Measurements from ENCODE around the gene HNF4A. TPM values are rescaled to one million over a fixed set of nuclear protein-coding genes. Genes with fewer than 3 reads are reported as not detected.

Gene HNF4A
- polyA plus RNA-seq, 1 of the 3 experiments (the other 2 are of a cell fraction) = not detected

DNA sequence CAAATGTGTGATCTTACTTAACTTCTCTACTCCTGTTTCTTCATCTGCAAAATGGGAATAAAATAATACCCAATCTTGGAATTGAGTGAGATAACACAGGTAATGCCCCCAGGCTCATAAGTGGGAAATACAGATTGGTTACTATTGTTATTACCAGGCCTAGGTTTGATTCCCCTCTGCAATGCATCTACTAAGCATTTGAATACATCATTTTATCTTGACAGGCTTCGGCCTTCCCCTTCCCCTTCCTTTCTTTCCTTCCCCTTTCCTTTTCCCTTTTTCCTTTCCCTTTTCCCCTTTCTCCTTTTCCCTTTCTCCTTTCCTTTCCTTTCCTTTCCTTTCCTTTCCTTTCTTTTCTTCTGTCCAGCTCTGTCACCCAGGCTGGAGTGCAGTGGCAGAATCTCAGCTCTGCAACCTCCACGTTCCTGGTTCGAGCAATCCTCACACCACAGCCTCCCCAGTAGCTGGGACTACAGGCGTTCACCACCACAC lies 7.3 kb upstream of the HNF4A start:
- ChIA-PET POLR2A (no interaction called here), CTCF (interaction anchor here (1.1 kb wide), 1 partner anchor 36 kb away, joined by 3 read pairs; no protein-coding TSS in a partner anchor)
- Histone ChIP-seq H3K27me3 (ENCODE audit: insufficient read depth) (no peaks in the 10 kb centered on the region; the same call in 1 of the 2 replicates), H3K36me3 (replicated peaks in 1 of 2; ENCODE audit: control insufficient read depth in 1 of 2, insufficient read depth in 2 of 2, low read length in 1 of 2) (no peaks in the 10 kb centered on the region), H3K27ac (ENCODE audit: low read depth in 2 of 2, low read length in 1 of 2) (no peak overlapping the region), H3F3A (replicated peaks; ENCODE audit: insufficient read depth) (no peaks in the 10 kb centered on the region), H3K9me3 (no peaks in the 10 kb centered on the region), H4K20me1 (ENCODE audit: insufficient read depth) (no peaks in the 10 kb centered on the region), H3K4me1 (ENCODE audit: control insufficient read depth in 1 of 2, insufficient read depth in 2 of 2, low read depth in 1 of 2, low read length in 1 of 2) (no peaks in the 10 kb centered on the region), H3K4me3 (ENCODE audit: low read depth in 2 of 2, low read length in 1 of 2) (no peak overlapping the region), H3K79me2 (ENCODE audit: insufficient read depth) (no peaks in the 10 kb centered on the region), H3K9ac (no peak overlapping the region), H3K4me2 (no peak overlapping the region), H3K9me2 (no peaks in the 10 kb centered on the region), H2AFZ (ENCODE audit: low read depth) (no peak overlapping the region)
- WGBS (ENCODE audit: low lambda C conversion rate) = 65% methylated on average over 4 of the region's 4 CpGs
- no peak for DNase-seq
- TF ChIP-seq, protein P1, sequence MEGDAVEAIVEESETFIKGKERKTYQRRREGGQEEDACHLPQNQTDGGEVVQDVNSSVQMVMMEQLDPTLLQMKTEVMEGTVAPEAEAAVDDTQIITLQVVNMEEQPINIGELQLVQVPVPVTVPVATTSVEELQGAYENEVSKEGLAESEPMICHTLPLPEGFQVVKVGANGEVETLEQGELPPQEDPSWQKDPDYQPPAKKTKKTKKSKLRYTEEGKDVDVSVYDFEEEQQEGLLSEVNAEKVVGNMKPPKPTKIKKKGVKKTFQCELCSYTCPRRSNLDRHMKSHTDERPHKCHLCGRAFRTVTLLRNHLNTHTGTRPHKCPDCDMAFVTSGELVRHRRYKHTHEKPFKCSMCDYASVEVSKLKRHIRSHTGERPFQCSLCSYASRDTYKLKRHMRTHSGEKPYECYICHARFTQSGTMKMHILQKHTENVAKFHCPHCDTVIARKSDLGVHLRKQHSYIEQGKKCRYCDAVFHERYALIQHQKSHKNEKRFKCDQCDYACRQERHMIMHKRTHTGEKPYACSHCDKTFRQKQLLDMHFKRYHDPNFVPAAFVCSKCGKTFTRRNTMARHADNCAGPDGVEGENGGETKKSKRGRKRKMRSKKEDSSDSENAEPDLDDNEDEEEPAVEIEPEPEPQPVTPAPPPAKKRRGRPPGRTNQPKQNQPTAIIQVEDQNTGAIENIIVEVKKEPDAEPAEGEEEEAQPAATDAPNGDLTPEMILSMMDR (IDR thresholded peaks at IDR 0.05) = no peak
- no peak for TF ChIP-seq FOXJ3 (CRISPR knock-in tag; IDR thresholded peaks at IDR 0.05)
- no peak for TF ChIP-seq FOXM1 (IDR thresholded peaks at IDR 0.05; ENCODE audit: low read depth)
- TF ChIP-seq TCF12 (IDR thresholded peaks at IDR 0.05) = no peak
- TF ChIP-seq, protein P2, sequence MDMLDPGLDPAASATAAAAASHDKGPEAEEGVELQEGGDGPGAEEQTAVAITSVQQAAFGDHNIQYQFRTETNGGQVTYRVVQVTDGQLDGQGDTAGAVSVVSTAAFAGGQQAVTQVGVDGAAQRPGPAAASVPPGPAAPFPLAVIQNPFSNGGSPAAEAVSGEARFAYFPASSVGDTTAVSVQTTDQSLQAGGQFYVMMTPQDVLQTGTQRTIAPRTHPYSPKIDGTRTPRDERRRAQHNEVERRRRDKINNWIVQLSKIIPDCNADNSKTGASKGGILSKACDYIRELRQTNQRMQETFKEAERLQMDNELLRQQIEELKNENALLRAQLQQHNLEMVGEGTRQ (IDR thresholded peaks at IDR 0.05; ENCODE audit: borderline replicate concordance, low read depth, low read length) = no peak
- TF ChIP-seq POLR2AphosphoS5 (IDR thresholded peaks at IDR 0.05; ENCODE audit: low read depth, low read length) = no peak
- no peak for TF ChIP-seq GABPA (IDR thresholded peaks at IDR 0.05; ENCODE audit: low read depth)
- no peak for TF ChIP-seq ZBTB33 (IDR thresholded peaks at IDR 0.05; ENCODE audit: borderline replicate concordance, low read depth)
- no peak for TF ChIP-seq RXRA (IDR thresholded peaks at IDR 0.05; ENCODE audit: borderline replicate concordance, low read depth)
- TF ChIP-seq CHD2 (IDR thresholded peaks at IDR 0.05; ENCODE audit: low read length, partially characterized antibody) = no peak
- no peak for TF ChIP-seq TAF1 (IDR thresholded peaks at IDR 0.05; ENCODE audit: borderline replicate concordance, low read depth, low read length)
- no peak for TF ChIP-seq NFIC (IDR thresholded peaks at IDR 0.05; ENCODE audit: borderline replicate concordance)
- TF ChIP-seq MEF2A (IDR thresholded peaks at IDR 0.05; ENCODE audit: borderline replicate concordance, low read depth) = no peak
- TF ChIP-seq FOSL2 (IDR thresholded peaks at IDR 0.05; ENCODE audit: borderline replicate concordance, low read depth) = no peak
- no peak for TF ChIP-seq NRF1 (IDR thresholded peaks at IDR 0.05; ENCODE audit: low read depth, low read length)
